Measurements from ENCODE around the gene CXCL14. TPM values are rescaled to one million over a fixed set of nuclear protein-coding genes. Genes with fewer than 3 reads are reported as not detected.

CXCL14 gene
- total RNA-seq, 1 donor from 2014 or later = 62.1 TPM

DNA sequence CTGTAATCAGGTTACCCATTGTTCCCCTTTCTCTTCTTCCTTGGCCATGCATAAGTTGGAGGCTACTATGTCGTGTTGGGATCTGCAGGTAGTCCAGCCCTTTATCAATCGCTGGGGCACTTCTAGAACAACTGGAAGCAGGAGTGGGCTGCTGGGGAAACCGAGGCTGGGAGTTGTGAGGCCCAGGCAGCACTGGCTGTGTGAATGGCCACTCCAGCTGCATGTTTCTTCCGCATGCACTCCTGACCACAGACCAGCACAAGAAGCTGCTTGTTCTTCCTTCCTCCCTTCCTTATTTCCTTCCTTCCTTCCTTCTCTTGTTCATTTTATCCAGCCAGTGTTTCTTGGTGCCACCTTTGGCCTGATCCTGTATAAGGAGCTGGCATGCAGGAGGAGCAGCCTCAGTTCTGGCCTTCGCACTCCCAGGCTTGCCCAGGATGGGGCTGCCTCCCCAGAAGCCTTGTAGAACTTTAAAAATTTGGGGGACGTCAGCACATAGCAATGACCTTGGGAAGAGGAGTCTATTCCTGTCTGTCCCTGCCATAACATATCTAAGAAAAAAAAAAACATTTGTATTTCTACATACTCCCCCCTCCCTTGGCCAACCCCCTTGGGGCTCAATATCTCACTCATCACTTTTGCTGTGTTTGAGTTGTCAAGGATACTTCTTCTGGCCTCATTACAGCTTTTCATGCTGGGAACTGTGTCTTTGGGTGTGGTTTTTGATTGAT lies 20.8 kb upstream of the CXCL14 start:
- TF ChIP-seq POLR2AphosphoS5 (IDR thresholded peaks at IDR 0.05; ENCODE audit: insufficient read depth in 1 of 2, low read depth in 1 of 2) (no peak), POLR2A (IDR thresholded peaks at IDR 0.05) (no peak)
- TF ChIP-seq, protein P1, sequence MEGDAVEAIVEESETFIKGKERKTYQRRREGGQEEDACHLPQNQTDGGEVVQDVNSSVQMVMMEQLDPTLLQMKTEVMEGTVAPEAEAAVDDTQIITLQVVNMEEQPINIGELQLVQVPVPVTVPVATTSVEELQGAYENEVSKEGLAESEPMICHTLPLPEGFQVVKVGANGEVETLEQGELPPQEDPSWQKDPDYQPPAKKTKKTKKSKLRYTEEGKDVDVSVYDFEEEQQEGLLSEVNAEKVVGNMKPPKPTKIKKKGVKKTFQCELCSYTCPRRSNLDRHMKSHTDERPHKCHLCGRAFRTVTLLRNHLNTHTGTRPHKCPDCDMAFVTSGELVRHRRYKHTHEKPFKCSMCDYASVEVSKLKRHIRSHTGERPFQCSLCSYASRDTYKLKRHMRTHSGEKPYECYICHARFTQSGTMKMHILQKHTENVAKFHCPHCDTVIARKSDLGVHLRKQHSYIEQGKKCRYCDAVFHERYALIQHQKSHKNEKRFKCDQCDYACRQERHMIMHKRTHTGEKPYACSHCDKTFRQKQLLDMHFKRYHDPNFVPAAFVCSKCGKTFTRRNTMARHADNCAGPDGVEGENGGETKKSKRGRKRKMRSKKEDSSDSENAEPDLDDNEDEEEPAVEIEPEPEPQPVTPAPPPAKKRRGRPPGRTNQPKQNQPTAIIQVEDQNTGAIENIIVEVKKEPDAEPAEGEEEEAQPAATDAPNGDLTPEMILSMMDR (IDR thresholded peaks at IDR 0.05) = no peak
- Histone ChIP-seq H3K36me3 (no peaks in the 10 kb centered on the region), H3K4me3 (no peak overlapping the region), H3K4me1 (no peaks in the 10 kb centered on the region), H3K27me3 (no peaks in the 10 kb centered on the region), H3K9me3 (no peaks in the 10 kb centered on the region), H3K27ac (no peak overlapping the region)
- peak; percentile 79 to 95 for DNase-seq (ENCODE audit: extremely low spot score in 2 of 2)
- intact Hi-C loops (cut with DNase I) = no loop called here

DNA sequence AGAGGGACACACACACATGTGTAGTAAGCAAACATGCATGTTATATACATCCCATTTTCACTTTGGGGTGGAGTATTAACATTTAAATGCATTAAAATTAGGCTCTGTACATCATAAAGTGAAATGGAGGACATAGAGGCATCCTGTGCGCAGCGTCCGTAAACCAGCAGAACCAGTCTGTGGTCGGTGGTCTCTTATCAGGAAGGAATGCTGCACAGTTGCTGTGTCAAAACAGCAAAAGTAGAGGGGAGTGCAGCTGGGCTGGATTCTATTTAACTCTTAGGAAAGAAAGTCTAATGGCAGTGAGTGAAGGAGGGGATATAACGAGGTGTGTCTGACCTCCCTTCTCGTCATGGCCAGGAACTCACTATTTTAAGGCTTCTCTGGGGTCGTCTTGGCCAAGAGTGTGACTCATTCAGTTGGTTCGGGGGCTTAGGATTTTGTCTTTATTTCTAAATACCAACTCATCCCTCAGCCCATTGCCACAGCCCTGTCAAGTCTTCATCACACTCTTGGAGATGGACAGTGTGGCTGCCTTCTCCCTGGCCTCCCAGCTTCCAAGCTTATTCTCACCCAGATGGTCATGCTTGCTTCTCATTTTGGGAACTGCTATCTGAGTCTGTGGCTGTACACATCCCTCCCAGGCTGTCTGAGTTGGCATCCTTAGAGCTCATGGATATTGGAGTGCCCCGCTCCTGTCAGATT lies 20.1 kb upstream of the CXCL14 start:
- no peak overlapping the region for H3K4me3 ChIP-seq
- peak; percentile 46 to 49 for DNase-seq (ENCODE audit: extremely low spot score in 2 of 2)
- intact Hi-C loops (cut with DNase I) = no loop called here
- H3K27me3 ChIP-seq = no peaks in the 10 kb centered on the region
- H3K27ac ChIP-seq = no peak overlapping the region
- H3K4me1 ChIP-seq = no peaks in the 10 kb centered on the region
- TF ChIP-seq, protein P1 (IDR thresholded peaks at IDR 0.05) = no peak
- TF ChIP-seq POLR2AphosphoS5 (IDR thresholded peaks at IDR 0.05; ENCODE audit: insufficient read depth in 1 of 2, low read depth in 1 of 2) = no peak
- TF ChIP-seq POLR2A (IDR thresholded peaks at IDR 0.05) = no peak
- H3K36me3 ChIP-seq = no peaks in the 10 kb centered on the region
- H3K9me3 ChIP-seq = no peaks in the 10 kb centered on the region

DNA sequence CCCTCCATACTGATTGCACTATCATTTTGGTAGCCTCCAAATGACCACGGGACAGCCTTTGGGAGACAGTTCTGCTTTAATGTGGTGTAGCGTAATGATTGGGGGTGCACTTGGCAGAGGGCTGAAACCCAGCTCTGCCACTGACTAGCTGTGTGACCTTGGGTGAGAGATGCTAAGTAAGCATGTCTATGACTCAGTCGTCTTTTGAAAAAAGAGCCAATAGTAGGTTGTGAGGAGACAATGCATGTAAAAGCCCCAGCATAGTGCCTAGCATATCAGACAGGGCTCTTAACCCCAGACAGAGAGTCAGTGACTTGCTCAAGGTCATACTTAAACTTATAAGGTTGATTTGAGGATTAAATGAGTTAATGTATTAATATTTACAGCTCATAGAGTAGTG lies 18.0 kb upstream of the CXCL14 start:
- no peak overlapping the region for H3K4me3 ChIP-seq

DNA sequence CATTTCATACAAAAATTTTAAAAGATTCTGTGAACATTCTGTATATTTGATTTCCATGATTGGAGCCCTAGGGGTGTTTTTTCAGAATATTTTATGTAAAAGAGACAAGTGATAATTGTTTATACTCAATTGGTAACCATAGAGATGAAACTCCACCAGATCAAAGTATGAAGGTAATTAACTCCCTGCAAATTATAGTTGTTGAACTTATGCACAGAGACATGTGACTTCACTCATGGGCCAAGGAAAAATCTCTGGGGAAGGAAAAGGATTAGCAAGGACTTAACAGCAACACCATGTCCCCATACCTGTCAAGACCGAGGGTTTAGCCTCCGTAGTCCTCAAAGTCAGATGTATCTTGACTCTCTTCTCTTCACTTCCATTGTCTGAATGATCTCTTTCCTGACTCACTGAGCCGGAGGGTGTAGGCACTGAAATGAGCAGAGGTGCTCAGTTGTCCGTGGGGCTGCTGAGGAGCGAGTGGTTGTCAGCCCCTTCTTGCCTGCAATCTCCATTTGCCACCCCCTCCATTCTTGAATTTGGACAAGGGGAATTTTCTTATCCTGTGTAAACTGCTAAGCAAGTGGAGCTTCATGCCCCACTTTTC lies 17.5 kb upstream of the CXCL14 start:
- no peaks in the 10 kb centered on the region for H3K36me3 ChIP-seq
- H3K4me3 ChIP-seq = no peak overlapping the region
- H3K27ac ChIP-seq = no peak overlapping the region
- H3K4me1 ChIP-seq = no peaks in the 10 kb centered on the region
- H3K27me3 ChIP-seq = no peaks in the 10 kb centered on the region
- DNase-seq (ENCODE audit: extremely low spot score in 2 of 2) = peak; percentile 25 to 62
- intact Hi-C loops (cut with DNase I) = no loop called here
- TF ChIP-seq, protein P1 (IDR thresholded peaks at IDR 0.05) = no peak
- TF ChIP-seq POLR2AphosphoS5 (IDR thresholded peaks at IDR 0.05; ENCODE audit: insufficient read depth in 1 of 2, low read depth in 1 of 2) (no peak), POLR2A (IDR thresholded peaks at IDR 0.05) (no peak)
- no peaks in the 10 kb centered on the region for H3K9me3 ChIP-seq

More for the DNA sequence above, 18.0 kb upstream of the CXCL14 start:
- no peaks in the 10 kb centered on the region for H3K27me3 ChIP-seq
- no peak overlapping the region for H3K27ac ChIP-seq
- intact Hi-C loops (cut with DNase I) = no loop called here
- DNase-seq (ENCODE audit: extremely low spot score in 2 of 2) = no peak
- no peaks in the 10 kb centered on the region for H3K4me1 ChIP-seq
- H3K36me3 ChIP-seq = no peaks in the 10 kb centered on the region
- H3K9me3 ChIP-seq = no peaks in the 10 kb centered on the region
- TF ChIP-seq POLR2AphosphoS5 (IDR thresholded peaks at IDR 0.05; ENCODE audit: insufficient read depth in 1 of 2, low read depth in 1 of 2) (no peak), POLR2A (IDR thresholded peaks at IDR 0.05) (no peak)
- TF ChIP-seq, protein P1 (IDR thresholded peaks at IDR 0.05) = no peak
